Astrocyte (in vitro differentiated cells and primary cell): ENCODE results near the gene TMEM201.

ENCODE experiments used
- EZH2 ChIP-seq: IDR thresholded peaks from 2 replicates; pipeline ENCODE4 v1.6.1; 2012; ENCODE audit warnings: mild to moderate bottlenecking, low read length, inconsistent platforms; ENCODE audit not compliant: insufficient read depth
- TF ChIP-seq, protein P1 (sequence below): IDR thresholded peaks from 2 replicates; pipeline ENCODE4 v1.5.1; 2011; ENCODE audit warnings: low read depth, mild to moderate bottlenecking, inconsistent platforms, low read length, moderate library complexity; ENCODE audit not compliant: insufficient read depth

DNA sequence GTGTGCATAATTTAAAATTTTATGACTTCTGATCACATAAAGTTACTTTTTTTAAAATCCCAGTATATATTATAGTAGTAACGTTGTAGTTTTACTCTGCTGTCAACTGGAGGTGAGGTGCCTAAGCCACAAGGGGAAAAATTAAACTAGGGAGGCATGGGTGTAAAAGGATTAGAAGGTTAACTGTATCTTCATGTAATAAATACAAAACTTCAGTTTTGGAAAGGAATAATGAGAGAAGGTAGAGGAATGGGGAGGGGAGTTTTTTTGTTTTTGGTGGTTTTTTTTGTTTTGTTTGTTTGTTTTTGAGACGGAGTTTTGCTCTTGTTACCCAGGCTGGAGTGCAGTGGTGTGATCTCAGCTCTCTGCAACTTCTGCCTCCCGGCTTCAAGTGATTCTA, 43.8 kb upstream of the TMEM201 start:
- TF ChIP-seq EZH2 = no peak
- TF ChIP-seq, protein P1, sequence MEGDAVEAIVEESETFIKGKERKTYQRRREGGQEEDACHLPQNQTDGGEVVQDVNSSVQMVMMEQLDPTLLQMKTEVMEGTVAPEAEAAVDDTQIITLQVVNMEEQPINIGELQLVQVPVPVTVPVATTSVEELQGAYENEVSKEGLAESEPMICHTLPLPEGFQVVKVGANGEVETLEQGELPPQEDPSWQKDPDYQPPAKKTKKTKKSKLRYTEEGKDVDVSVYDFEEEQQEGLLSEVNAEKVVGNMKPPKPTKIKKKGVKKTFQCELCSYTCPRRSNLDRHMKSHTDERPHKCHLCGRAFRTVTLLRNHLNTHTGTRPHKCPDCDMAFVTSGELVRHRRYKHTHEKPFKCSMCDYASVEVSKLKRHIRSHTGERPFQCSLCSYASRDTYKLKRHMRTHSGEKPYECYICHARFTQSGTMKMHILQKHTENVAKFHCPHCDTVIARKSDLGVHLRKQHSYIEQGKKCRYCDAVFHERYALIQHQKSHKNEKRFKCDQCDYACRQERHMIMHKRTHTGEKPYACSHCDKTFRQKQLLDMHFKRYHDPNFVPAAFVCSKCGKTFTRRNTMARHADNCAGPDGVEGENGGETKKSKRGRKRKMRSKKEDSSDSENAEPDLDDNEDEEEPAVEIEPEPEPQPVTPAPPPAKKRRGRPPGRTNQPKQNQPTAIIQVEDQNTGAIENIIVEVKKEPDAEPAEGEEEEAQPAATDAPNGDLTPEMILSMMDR = no peak
